ENCODE measurements around the gene CHCHD3. TPM values are rescaled to one million over a fixed set of nuclear protein-coding genes. Genes with fewer than 3 reads are reported as not detected.

CHCHD3 gene
- total RNA-seq, 1 donor from 2014 or later: 71.0 TPM

DNA sequence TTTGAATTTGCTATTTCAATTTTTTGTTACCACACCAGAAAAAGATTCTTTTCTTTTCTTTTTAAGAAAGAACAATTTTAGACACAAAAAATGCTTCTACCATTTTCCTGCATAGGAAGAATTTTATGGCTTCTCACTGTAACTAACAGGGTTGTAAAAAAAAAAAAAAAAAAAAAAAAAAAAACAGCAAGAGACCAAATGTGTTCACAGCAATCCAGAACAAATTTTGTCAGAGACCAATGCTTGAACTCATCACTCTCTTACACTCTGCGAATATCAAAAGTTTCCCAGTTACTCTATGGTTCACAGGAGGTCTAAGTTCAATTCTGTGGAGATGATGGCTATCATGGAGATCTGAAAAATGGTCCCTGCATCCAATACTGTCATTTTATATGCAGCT is 84.4 kb downstream of the CHCHD3 start:
- H3K9me3 Mint-ChIP-seq: no peaks in the 10 kb centered on the region
- no peak overlapping the region for H3K4me3 Mint-ChIP-seq
- DNase-seq (ENCODE audit: extremely low spot score, unreplicated experiment): no peak
- peaks cover 30% of the 10 kb centered on the region for H3K4me1 Mint-ChIP-seq (ENCODE audit: unreplicated experiment)
- TF ChIP-seq, protein P1, sequence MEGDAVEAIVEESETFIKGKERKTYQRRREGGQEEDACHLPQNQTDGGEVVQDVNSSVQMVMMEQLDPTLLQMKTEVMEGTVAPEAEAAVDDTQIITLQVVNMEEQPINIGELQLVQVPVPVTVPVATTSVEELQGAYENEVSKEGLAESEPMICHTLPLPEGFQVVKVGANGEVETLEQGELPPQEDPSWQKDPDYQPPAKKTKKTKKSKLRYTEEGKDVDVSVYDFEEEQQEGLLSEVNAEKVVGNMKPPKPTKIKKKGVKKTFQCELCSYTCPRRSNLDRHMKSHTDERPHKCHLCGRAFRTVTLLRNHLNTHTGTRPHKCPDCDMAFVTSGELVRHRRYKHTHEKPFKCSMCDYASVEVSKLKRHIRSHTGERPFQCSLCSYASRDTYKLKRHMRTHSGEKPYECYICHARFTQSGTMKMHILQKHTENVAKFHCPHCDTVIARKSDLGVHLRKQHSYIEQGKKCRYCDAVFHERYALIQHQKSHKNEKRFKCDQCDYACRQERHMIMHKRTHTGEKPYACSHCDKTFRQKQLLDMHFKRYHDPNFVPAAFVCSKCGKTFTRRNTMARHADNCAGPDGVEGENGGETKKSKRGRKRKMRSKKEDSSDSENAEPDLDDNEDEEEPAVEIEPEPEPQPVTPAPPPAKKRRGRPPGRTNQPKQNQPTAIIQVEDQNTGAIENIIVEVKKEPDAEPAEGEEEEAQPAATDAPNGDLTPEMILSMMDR (conservative IDR thresholded peaks at IDR 0.05): no peak
- H3K27ac Mint-ChIP-seq: no peak overlapping the region
- H3K27me3 Mint-ChIP-seq: no peaks in the 10 kb centered on the region
- H3K36me3 Mint-ChIP-seq: no peaks in the 10 kb centered on the region

DNA sequence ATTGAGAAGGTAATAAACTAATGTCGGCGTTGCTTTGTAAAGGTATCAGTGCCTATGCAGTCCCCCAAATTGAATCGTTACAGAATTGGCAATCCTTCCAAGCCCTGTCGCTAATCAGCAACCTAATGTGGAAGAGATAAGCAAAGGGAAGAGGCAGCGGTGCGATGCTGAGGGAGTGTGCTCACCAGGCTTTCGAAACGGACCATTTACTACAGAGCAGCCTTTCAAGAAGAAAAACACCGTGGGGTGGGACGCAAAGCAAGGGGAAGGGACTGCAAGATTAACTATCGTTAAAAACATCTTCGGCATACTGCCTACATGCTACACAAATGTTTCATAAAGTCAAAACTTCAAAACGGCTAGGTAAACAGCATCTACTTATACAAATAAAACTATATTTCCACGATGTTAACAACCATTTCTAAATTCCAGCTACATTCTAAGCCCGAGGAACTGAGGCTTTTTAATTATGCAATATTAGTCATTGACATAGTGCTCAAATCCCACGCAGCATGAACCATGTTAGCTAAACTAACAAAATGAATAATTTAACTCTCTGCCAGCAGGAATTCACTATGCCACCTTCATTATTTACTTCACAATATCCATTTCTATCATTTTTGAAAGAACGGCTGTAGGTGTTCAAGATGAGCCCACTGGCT is 85.2 kb downstream of the CHCHD3 start:
- no peaks in the 10 kb centered on the region for H3K27me3 Mint-ChIP-seq
- no peak overlapping the region for H3K27ac Mint-ChIP-seq
- peaks cover 38% of the 10 kb centered on the region for H3K4me1 Mint-ChIP-seq (ENCODE audit: unreplicated experiment)
- no peaks in the 10 kb centered on the region for H3K36me3 Mint-ChIP-seq
- TF ChIP-seq, protein P1 (conservative IDR thresholded peaks at IDR 0.05): no peak
- no peaks in the 10 kb centered on the region for H3K9me3 Mint-ChIP-seq
- H3K4me3 Mint-ChIP-seq: peak overlapping the region; percentile 16
- no peak for DNase-seq (ENCODE audit: extremely low spot score, unreplicated experiment)

DNA sequence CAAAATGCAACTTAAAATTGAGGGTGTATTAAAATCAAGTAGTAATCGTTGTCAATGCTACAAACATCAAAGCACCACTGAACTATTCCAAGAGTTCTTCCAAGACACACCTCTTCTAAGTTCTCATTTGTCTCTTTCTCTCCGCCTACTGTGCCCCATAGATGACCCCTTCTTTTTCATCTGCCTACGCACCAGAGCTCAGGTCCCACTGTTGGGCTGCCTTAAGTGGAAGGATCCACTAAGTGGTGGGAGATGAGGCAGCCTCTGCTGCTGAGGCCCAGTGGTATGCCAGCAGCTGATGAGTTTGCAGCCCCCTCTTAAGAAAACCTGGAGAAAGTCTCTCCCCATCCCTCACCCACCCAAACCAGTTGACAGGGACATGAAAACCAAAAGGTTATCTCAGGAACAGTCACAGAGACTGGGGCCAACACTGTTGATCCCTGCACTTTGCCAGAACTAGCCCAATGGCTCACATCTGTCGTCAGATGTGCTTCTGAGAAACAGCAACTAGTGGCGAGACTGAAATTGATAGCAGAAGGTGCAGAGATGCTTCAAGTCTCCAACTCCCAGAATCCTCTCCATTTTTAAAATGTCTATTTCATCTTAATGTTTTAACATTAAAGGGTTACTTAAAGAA is 88.4 kb downstream of the CHCHD3 start:
- DNase-seq (ENCODE audit: extremely low spot score, unreplicated experiment): no peak
- no peaks in the 10 kb centered on the region for H3K9me3 Mint-ChIP-seq
- no peaks in the 10 kb centered on the region for H3K27me3 Mint-ChIP-seq
- peaks cover 39% of the 10 kb centered on the region for H3K4me1 Mint-ChIP-seq (ENCODE audit: unreplicated experiment)
- no peaks in the 10 kb centered on the region for H3K36me3 Mint-ChIP-seq
- TF ChIP-seq, protein P1 (conservative IDR thresholded peaks at IDR 0.05): no peak
- no peak overlapping the region for H3K4me3 Mint-ChIP-seq
- H3K27ac Mint-ChIP-seq: no peak overlapping the region

DNA sequence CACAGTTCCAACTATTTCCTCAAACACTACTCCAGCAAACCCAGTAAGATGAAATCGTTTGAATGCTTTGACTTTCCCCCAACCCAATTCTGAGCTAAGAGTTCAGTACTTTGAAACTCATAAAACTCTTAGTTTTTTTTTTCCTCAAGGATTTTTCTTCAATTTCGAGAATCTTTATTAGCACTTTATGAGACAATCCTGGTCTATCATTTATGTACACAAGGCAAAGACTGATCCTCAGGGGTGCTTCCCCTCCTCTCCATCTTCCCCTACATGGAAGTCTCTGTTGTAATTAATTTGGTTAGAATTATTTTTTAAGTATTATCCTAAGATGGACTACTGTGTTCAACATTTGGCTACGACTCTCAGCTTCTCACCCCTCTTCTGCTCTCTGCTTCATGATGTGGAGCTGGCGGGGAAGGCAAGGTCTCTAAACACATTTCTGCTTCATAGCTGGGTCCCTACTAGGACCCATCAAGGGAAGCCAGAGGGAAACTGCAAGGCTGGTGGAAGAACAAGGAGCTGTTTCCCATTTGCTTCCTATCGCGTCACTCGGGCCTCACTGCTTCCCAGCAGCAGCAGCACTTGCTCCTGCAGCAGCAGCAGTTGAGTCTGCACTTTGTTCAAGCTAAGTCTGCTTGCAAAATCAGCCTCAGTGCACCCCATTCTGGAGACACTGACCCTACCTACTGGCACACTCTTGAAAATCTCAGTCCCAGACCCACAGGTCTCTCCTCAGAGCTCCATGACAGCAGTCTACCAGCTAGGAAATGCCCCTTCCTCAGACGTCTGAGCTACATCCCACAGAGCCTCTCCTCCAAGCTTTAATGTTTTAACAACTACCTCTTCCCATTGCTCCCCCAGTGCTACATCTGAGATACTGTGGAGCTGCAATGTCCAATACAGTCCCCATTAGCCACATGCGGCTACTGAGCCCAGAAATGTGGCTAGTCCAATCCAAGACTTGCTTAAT is 90.0 kb downstream of the CHCHD3 start:
- no peak overlapping the region for H3K4me3 Mint-ChIP-seq

DNA sequence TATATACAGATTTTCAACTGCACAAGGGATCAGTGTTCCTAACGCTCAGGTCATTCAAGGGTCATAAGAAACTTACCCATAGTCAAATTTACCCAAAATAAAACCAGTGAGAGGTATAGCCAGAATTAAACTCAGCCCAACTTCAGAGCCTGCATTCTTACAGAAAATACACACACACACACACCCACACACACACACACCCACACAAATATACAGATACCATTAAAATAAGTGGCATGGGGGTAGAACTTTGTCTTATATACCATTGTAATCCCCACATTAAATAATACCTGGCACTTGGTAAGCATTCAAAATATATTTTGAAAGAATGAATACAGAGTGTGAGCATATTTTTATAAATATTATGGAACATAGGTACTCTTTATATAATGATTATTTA is 93.8 kb downstream of the CHCHD3 start:
- DNase-seq (ENCODE audit: extremely low spot score, unreplicated experiment): no peak
- Mint-ChIP-seq H3K4me1 (ENCODE audit: unreplicated experiment) (peaks cover 14% of the 10 kb centered on the region), H3K27ac (no peak overlapping the region), H3K27me3 (no peaks in the 10 kb centered on the region), H3K4me3 (no peak overlapping the region), H3K36me3 (peaks cover 9% of the 10 kb centered on the region), H3K9me3 (peaks cover 14% of the 10 kb centered on the region)
- TF ChIP-seq, protein P1 (conservative IDR thresholded peaks at IDR 0.05): no peak

More for the DNA sequence above, 90.0 kb downstream of the CHCHD3 start:
- Mint-ChIP-seq H3K36me3 (no peaks in the 10 kb centered on the region), H3K9me3 (peaks cover 7% of the 10 kb centered on the region), H3K4me1 (ENCODE audit: unreplicated experiment) (peaks cover 37% of the 10 kb centered on the region), H3K27ac (peak overlapping the region; percentile 20), H3K27me3 (no peaks in the 10 kb centered on the region)
- TF ChIP-seq, protein P1 (conservative IDR thresholded peaks at IDR 0.05): no peak
- DNase-seq (ENCODE audit: extremely low spot score, unreplicated experiment): no peak
